Testis (tissue), 2 donors: ENCODE measurements around the gene SLFN12.

ENCODE experiments used
- CTCF ChIP-seq, 3 experiments: fragments of 450-650 bp in 2 of 3; fragments of 200-600 bp in 1 of 3; sonication (generic) in 1 of 3; IDR thresholded peaks; one replicate each; pipeline ENCODE4 v1.5.1; 2016 to 2019; ENCODE audit warnings: antibody characterized with exemption in 3 of 3, mild to moderate bottlenecking in 2 of 3, moderate library complexity in 1 of 3
- POLR2A ChIP-seq: fragments of 450-650 bp; IDR thresholded peaks from one replicate; pipeline ENCODE4 v1.6.1; 2017; ENCODE audit warnings: antibody characterized with exemption, mild to moderate bottlenecking, moderate library complexity

- no peak for TF ChIP-seq CTCF (IDR thresholded peaks at IDR 0.05)
- no peak for TF ChIP-seq POLR2A
Measured at GRCh38 chr17:35453171-35453570, 20.9 kb upstream of the SLFN12 start.
